ENCODE data around the gene IQCB1.
"Not testable (repeated sequence)": the region's sequence is repeated elsewhere in the genome, so short reads cannot be mapped to it uniquely, and the experiment has no call there.

The IQCB1 gene

GRCh38 chr3:121747976-121748375 is 86.9 kb downstream of the IQCB1 start:
- peak in 2 of 4 experiments; percentile 9 to 11 for DNase-seq

GRCh38 chr3:121743106-121743505 is 91.8 kb downstream of the IQCB1 start:
- not testable (repeated sequence) for DNase-seq

- no peak for DNase-seq
Observed at GRCh38 chr3:121740896-121741295, 94.0 kb downstream of the IQCB1 start.

DNA sequence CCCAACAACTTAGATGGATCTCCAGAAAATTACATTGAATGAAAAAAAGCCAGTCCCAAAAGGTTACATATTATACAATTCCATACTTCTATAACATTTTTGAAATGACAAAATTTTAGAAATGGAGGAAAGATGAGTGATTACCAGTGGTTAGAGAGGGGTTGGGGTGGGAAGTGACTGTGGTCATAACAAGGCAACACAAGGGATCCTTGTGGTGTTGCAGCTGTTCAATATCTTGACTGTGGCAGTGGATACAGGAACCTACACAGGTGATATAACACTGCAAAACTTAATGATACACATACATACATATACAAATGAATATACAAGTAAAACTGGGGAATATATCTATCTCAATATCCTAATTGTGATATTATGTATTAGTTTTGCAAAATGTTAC is 95.0 kb downstream of the IQCB1 start:
- no peak for DNase-seq

GRCh38 chr3:121737644-121738043 is 97.2 kb downstream of the IQCB1 start:
- no peak for DNase-seq

- DNase-seq: no peak
Observed at GRCh38 chr3:121736112-121736511, 98.7 kb downstream of the IQCB1 start.

DNA sequence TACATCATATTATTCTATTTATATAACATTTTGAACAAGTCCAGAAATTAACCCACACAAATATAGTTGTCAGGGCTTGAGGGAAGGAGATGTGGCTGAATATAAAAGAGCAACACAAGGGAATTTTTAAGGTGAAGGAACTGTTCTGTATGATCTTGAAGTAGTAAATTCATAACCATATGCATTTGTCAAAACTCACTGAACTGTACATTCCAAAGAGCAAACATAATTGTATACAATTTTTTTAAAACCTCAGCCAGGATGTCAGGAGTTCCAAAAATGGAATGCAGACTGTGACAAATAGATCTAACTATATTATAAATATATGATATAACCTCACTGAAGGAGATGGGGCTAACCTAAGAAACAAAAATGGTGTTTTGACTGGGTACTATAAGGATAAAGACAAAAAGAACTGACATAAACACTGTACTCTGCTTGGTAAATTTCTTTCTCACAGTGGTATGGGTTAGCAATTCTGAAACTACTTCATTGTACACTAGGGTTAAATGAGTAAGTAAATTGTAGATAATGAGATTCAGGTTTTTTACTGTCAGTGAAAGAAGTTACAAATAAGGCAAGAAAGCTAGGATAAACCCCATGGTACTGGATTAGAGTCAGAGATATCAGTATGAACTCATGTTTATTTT is 99.7 kb downstream of the IQCB1 start:
- no peak for DNase-seq

DNA sequence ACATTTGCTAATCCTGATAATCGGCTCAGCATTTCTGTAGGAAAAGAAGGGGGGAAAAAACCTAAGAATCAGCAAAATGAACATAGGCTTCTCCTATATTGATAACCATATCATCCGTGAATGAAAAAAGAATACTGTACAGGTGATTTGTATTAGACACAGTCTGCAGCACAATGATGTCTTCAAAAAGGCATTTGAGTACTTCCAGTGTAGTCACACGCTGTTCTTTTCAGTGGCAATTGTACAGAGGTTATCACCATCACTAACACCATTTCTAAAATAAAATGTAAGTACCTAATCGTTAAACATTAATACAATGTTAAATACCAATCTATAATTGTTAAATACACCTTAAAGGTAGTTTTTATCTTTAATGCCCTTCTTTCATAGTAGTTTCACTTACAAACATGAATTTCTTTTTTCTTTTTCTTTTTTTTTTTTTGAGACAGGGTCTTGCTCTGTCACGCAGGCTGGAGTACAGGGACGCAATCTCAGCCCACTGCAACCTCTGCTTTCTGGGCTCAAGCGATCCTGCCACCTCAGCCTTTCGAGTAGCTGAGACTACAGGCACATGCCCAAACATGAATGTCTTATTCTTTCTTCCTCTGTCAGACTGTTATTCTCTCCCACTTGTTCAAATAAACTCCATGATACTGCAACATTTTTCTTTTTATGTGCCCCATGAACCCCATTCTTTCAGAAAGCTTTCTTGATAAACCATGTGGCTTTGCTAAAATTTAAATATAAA is 103.7 kb downstream of the IQCB1 start:
- DNase-seq: no peak

- DNase-seq: peak in 2 of 4 experiments; percentile 13 to 30
Observed at GRCh38 chr3:121724130-121724529, 110.7 kb downstream of the IQCB1 start.

GRCh38 chr3:121723485-121723884 is 111.4 kb downstream of the IQCB1 start:
- DNase-seq: no peak

DNA sequence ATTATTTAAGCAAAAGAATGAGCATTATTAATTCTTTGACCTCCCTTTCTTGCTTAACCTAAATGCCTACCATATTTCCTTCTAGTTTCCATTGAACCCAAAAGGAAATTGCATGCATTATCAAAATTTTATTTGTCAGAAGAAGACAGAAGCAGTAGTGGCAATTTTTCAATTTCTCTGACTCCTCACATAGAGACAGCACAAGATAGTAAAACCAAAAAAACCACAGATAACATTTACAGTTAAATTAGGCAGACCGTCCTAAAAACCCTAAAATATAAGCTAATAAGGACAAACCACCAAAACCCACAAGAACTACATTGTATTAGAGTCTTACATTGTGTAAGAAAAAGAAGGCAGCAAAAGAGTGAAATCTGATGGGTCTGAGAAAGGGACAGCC is 112.4 kb downstream of the IQCB1 start:
- no peak for DNase-seq

GRCh38 chr3:121720163-121720562 is 114.7 kb downstream of the IQCB1 start:
- DNase-seq: no peak

All from suppressor macrophage (primary cell).